Fibroblast of gingiva (primary cell): ENCODE results near the gene MAP7.
"Not testable (repeated sequence)": the region's sequence is repeated elsewhere in the genome, so short reads cannot be mapped to it uniquely, and the experiment has no call there.

Experiments
- DNase-seq: peaks from one replicate; pipeline ENCODE4 v3.0.0-alpha.2; 2011; ENCODE audit warnings: low read depth

Gene MAP7

DNA sequence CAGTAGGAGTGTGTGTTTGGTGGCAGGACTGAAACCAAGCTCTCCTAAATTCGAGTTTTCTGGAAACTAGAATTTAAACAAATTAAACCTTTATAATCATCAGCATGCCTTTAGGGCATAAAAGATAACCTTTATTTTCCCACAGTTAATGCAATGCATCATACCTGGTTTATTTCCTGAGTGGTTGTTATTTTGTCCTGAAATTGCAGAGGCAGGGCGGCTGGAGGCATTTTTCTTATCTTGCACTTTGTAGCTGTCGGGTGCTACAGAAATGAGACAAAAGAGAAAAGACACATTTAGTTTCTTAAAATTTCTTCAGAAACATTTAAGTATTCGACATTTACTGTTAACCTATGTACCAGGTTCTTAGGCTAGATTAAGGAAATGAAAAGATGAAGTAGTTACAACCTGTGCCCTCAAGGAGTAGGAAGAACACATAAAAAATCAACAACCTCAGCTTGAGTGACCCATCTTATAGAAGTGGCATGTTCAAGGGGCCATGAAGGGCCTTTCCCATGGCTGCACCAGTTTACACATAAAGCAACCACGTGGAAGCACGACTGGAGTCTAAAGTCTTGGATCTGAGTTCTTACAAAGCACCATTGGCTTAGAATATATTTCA, 128.6 kb downstream of the MAP7 start:
- DNase-seq = no peak

DNA sequence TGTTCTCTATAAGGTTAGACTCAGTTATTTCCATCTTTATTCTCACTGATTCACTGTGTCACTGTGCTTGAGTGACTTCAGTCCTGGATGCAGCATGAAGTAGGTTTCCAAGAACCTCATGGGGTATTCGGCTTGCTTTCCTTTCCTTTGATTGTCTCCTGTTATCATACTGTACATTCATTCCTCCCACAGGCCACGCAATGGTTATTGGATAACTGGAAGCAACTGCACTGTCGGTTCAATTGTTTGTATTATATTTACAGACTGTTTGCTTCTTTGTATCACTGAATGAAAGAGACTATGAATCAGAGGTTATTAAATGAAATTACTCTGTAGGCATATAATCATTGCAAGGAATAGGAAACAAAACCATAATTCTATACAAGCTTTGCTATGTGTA, 129.4 kb downstream of the MAP7 start:
- no peak for DNase-seq

DNA sequence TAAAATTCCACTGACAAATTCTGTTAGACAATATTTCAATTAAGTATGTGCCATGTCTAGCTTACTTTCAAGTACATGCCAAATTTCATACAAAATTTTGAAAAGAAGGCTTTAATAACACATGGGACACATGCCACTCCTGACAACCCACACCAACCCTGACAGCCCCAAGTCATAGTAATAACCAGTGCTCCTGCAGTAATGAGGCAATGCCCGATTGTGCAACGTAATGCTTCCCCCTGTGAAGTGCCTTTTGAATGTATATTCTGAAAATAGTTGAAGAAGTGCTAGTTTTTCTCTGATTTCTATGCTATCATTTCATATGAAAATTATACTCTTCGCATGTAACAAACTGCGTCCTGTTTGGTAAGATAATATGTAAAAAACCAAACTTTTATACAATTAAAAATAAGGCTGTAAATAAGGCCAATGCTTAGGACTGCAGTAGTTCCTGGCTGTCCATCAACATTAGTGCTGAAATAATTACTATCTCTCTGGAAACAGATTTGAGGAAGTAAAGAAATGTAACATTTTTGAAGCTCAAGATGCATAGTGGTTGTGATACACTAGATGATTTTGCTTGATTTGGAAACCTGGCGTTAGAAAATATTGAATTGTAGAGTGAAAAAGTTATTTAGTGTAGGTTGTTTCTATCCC, 134.7 kb downstream of the MAP7 start:
- DNase-seq = no peak

GRCh38 chr6:136412410-136412809, 137.8 kb downstream of the MAP7 start:
- DNase-seq = no peak

GRCh38 chr6:136411453-136412354, 138.5 kb downstream of the MAP7 start:
- no peak for DNase-seq

- no peak for DNase-seq
These were observed 139.2 kb downstream of the MAP7 start for GRCh38 chr6:136411025-136411325.

DNA sequence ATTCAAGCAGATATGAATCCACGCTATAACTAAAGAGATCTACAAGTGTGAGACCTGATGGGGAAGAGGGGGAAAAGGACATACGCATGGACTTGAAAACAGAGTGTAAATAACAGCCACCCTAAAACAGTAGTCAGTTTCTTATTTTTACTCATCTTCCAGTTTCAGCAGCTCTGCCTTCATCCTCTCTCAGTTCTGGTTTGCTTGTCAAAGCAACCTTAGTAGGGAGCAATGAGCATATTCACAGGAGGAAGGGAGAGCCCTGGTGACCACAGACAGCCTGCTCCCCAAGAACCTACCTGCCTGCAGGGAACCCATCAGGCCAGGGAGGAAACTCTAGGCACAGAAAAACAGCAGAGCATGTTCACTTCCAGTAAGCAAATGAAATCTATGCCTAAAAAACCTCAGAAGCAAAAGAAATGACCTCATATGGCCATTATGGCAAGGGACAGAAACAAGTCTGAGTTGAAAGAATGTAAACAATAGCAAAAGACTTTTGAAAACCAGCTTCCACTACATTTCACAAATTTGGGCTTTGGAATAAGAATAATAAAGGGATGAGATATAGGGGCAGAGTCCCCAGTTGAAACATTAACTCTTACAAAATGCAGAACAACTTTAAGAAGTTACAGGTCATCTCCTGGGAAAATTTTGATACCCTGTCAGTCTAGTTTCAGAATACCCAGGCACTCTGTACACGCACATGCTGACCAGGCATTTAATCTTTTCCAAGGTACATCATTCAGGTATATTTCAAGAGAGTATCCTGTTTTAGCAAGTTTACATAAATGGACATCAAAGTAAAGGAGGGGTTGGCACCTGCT, 139.8 kb downstream of the MAP7 start:
- DNase-seq = peak; percentile 4

DNA sequence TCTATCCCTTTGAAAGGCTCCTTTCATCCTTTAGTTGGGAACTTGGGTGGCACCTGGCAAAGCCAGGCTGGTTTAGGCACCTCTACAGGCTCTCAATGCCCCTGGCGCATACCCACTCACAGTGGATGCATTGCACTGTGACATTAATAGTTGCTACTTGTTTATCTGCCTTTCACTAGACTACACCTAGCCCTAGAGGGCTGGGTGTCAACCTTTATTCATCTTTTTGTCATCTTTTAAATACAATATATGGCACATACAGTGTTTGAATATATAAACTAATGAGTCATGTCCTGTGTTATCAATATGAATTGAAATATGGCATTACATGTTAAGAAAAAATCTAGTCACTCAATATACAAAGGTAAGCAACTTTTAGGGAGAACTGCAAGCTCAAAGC, 140.6 kb downstream of the MAP7 start:
- DNase-seq = no peak

DNA sequence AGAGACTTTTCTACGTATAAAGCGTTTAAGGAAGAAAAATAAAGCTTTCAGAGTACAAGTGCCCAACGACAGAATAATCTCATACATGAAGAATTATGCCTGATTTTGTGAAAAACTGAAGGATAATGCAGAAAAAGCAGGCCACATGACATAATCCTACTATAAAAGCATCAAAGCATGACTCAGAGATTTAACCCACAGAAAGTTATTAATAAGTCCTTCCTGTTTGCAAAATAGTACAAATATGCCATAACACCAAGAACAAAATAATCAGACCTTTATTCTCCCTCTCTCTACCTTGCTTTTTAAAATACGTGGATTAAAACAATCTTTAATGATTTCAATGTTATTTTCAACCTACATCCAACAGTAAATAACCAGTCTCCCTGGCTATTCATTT, 142.0 kb downstream of the MAP7 start:
- peak; percentile 24 for DNase-seq

DNA sequence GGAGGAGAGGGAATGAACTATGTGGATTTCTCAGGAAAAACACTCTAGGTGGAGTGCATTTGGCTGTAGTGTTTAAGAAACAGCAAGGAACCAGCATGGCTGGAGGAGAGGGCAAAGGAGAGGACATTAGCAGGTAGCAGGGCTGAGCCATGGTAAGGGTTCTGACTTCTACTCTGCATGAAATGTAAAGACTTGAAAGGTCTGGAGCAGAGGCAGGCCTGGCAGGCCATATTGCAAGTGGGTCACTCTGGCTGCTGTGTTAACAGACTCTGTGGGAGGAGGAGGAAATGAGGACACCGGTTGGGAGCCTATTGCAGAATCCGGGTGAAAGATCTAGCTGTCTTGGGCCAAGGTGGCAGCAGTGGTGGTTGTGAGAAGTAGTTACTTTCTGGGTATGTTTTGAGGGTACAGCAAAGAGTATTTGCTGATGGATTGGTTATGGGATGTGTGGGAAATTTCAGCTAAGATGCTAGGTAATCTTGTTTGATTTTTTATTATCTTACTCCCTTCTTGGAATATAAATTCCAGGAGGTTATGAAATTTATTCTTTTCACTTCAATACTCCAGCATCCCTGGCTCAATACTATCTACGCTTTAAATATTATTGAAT, 144.7 kb downstream of the MAP7 start:
- peak; percentile 18 for DNase-seq

GRCh38 chr6:136404627-136405419, 145.4 kb downstream of the MAP7 start:
- DNase-seq = no peak

DNA sequence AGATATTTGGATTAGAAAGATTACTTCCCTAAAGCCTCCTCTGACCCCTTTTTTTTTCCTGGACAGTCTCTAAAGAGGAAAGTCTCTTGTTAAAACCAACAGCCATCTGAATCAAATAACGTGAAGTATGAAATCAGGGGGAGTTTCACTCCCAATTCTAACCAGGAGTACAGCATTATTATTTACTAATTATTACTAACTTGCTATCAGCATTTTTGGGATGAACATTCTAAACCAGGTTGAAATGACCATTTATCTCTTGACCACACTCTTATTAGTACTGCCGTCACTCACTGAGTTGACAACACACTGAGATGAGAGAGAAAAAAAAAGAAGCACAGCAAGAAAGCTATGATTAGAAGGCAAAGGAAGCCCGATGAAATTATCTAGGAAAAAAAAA, 146.2 kb downstream of the MAP7 start:
- DNase-seq = no peak

GRCh38 chr6:136403110-136403980, 146.9 kb downstream of the MAP7 start:
- peak; percentile 83 for DNase-seq

DNA sequence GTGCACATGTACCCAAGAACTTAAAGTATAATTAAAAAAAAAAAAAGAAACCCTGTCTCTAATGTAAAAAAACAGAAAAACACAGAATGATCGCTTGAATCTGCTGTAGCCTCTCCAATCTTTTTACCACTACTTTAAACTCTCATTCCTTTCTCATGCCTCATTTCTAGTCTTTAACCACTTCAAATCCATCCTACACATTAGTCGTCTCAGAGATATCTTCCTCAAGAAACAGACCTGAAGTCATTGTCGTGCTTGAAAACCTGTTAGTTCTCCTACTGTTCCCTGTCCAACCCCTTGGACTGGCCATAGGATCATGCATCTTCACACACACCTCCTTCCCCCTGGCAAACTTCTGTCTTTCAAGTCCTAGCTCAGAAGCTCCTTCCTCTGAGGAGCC, 148.5 kb downstream of the MAP7 start:
- no peak for DNase-seq

DNA sequence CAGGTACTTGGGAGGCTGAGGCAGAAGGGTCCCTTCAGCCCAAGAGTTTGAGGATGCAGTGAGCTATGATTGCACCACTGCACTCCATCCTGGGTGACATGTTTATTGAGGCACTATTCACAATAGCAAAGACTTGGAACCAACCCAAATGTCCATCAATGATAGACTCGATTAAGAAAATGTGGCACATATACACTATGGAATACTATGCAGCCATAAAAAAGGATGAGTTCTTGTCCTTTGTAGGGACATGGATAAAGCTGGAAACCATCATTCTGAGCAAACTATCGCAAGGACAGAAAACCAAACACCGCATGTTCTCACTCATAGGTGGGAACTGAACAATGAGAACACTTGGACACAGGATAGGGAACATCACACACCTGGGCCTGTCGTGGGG, 149.0 kb downstream of the MAP7 start:
- DNase-seq = not testable (repeated sequence)

- DNase-seq = no peak
These were observed 151.8 kb downstream of the MAP7 start for GRCh38 chr6:136398453-136398852.

DNA sequence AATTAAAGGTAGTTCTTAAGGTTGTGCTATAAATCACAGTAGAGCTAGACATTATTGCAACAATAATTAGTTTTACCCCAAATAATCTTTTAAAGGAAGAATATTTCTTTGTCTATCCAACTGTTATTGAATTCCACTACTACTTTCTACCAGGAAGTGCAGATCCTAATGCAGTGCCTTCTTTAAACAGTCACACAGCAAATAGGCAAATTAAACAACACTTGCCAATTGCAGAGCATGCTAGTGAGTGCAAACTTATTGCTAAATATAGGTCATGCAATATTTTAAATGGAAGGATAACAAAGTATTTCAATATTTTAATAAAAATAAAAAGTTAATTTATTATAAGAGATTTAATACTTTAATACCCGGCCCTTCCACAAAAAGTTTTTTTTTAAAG, 153.3 kb downstream of the MAP7 start:
- DNase-seq = no peak

DNA sequence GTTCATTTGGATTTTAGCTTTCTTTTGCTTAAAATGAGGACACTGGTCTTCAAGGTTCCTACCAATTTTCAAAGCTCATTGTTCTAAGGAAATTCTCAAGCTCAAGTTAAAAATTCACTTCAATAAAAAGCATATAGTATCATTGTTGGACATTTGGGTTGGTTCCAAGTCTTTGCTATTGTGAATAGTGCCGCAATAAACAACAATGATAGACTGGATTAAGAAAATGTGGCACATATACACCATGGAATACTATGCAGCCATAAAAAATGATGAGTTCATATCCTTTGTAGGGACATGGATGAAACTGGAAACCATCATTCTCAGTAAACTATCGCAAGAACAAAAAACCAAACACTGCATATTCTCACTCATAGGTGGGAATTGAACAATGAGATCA, 159.3 kb downstream of the MAP7 start:
- not testable (repeated sequence) for DNase-seq

- no peak for DNase-seq
These were observed 162.9 kb downstream of the MAP7 start for GRCh38 chr6:136387316-136387715.

GRCh38 chr6:136383268-136383937, 166.8 kb downstream of the MAP7 start:
- no peak for DNase-seq
